ENCODE data around the gene MAP3K5. TPM values are rescaled to one million over a fixed set of nuclear protein-coding genes. Genes with fewer than 3 reads are reported as not detected.

The MAP3K5 gene
- total and polyA plus RNA-seq, 7 donors: 7.4 to 17.8 (median 9.4) TPM

GRCh38 chr6:136782021-136782770, 10.1 kb downstream of the MAP3K5 start:
- no peak overlapping the region for H3K4me3 ChIP-seq
- DNase-seq: no peak
- no peaks in the 10 kb centered on the region for H3K36me3 ChIP-seq
- H3K27ac ChIP-seq: no peak overlapping the region
- H3K9me3 ChIP-seq: no peaks in the 10 kb centered on the region
- H3K4me1 ChIP-seq: peaks cover 0 to 12% (median 4%) of the 10 kb centered on the region in 4 donors
- H3K27me3 ChIP-seq: no peaks in the 10 kb centered on the region
- intact Hi-C loops (cut with DNase I): no loop called here
- TF ChIP-seq CTCF (IDR thresholded peaks at IDR 0.05): no peak
- no peak for TF ChIP-seq POLR2A (IDR thresholded peaks at IDR 0.05)
- no peak for TF ChIP-seq POLR2AphosphoS5 (IDR thresholded peaks at IDR 0.05)
- TF ChIP-seq EP300 (IDR thresholded peaks at IDR 0.05): no peak
- 7 to 59% methylated on average over 1 of the region's 1 CpG for WGBS, 2 donors

- no peak overlapping the region for H3K27ac ChIP-seq
- H3K4me1 ChIP-seq: peaks cover 0 to 16% (median 4%) of the 10 kb centered on the region in 4 donors
- H3K9me3 ChIP-seq: no peaks in the 10 kb centered on the region
- intact Hi-C loops (cut with DNase I): no loop called here
- no peaks in the 10 kb centered on the region for H3K36me3 ChIP-seq
- TF ChIP-seq EP300 (IDR thresholded peaks at IDR 0.05): no peak
- WGBS, 2 donors: 95 to 97% methylated on average over 3 of the region's 3 CpGs
- H3K27me3 ChIP-seq: no peaks in the 10 kb centered on the region
- no peak overlapping the region for H3K4me3 ChIP-seq
- no peak for DNase-seq
These were observed 11.3 kb downstream of the MAP3K5 start for GRCh38 chr6:136780972-136781371.

- intact Hi-C loops (cut with DNase I): no loop called here
- Histone ChIP-seq H3K27ac (no peak overlapping the region), H3K4me3 (no peak overlapping the region), H3K9me3 (no peaks in the 10 kb centered on the region), H3K4me1 (peaks cover 0 to 21% (median 4%) of the 10 kb centered on the region in 4 donors), H3K36me3 (no peaks in the 10 kb centered on the region), H3K27me3 (no peaks in the 10 kb centered on the region)
- 61 to 68% methylated on average over 1 of the region's 1 CpG for WGBS, 2 donors
- TF ChIP-seq EP300 (IDR thresholded peaks at IDR 0.05) (no peak), POLR2A (IDR thresholded peaks at IDR 0.05) (no peak), POLR2AphosphoS5 (IDR thresholded peaks at IDR 0.05) (no peak), CTCF (IDR thresholded peaks at IDR 0.05) (no peak)
- no peak for DNase-seq
These were observed 12.6 kb downstream of the MAP3K5 start for GRCh38 chr6:136779682-136780081.

- Histone ChIP-seq H3K36me3 (no peaks in the 10 kb centered on the region), H3K9me3 (no peaks in the 10 kb centered on the region), H3K4me3 (no peak overlapping the region), H3K27me3 (no peaks in the 10 kb centered on the region), H3K4me1 (peaks cover 0 to 21% (median 4%) of the 10 kb centered on the region in 4 donors), H3K27ac (no peak overlapping the region)
- DNase-seq: no peak
- TF ChIP-seq POLR2AphosphoS5 (IDR thresholded peaks at IDR 0.05) (no peak), CTCF (IDR thresholded peaks at IDR 0.05) (no peak), EP300 (IDR thresholded peaks at IDR 0.05) (no peak), POLR2A (IDR thresholded peaks at IDR 0.05) (no peak)
- 90 to 94% methylated on average over 3 of the region's 3 CpGs for WGBS, 2 donors
- intact Hi-C loops (cut with DNase I): no loop called here
These were observed 14.6 kb downstream of the MAP3K5 start for GRCh38 chr6:136777651-136778050.

- Histone ChIP-seq H3K4me1 (peaks cover 0 to 14% (median 0%) of the 10 kb centered on the region in 4 donors), H3K36me3 (no peaks in the 10 kb centered on the region)
These were observed 16.7 kb downstream of the MAP3K5 start for GRCh38 chr6:136775548-136775947.

More at GRCh38 chr6:136775548-136775947, 16.7 kb downstream of the MAP3K5 start:
- Histone ChIP-seq H3K27me3 (no peaks in the 10 kb centered on the region), H3K27ac (no peak overlapping the region), H3K9me3 (no peaks in the 10 kb centered on the region), H3K4me3 (no peak overlapping the region)
- WGBS, 2 donors: 94% methylated on average over 2 of the region's 2 CpGs
- TF ChIP-seq EP300 (IDR thresholded peaks at IDR 0.05) (no peak), CTCF (IDR thresholded peaks at IDR 0.05) (no peak), POLR2AphosphoS5 (IDR thresholded peaks at IDR 0.05) (no peak), POLR2A (IDR thresholded peaks at IDR 0.05) (no peak)
- DNase-seq: no peak
- intact Hi-C loops (cut with DNase I): no loop called here

Data from sigmoid colon (tissue), 7 donors.